HG03045 (cell line): Measurements from ENCODE around the gene MEIS2.
"Not testable (repeated sequence)": the region's sequence is repeated elsewhere in the genome, so short reads cannot be mapped to it uniquely, and the experiment has no call there.

ENCODE experiments used
- ATAC-seq: cut with Tn5 transposase; IDR thresholded peaks from one replicate; pipeline ENCODE4 v1.9.1; 2021; ENCODE audit warnings: mild to moderate bottlenecking, moderate library complexity; ENCODE audit not compliant: unreplicated experiment

The MEIS2 gene

DNA sequence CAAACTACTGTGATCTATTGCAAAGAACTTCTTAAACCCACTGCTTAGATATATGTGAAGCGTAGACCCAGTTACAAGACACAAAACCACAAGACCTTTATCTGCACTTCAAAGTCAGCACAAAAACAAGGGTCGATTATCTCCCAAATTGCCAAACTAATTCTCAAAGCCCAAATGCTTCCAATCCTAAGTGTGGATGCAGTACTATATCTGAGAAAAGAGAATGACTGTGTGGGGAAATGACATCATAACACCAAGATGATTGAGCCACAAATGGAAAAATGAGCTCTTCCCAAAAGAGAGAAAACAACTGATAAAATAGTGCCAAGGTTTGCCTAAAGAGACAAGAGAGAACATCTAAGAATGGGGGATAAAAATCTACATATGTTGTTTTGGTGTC is 86.2 kb downstream of the MEIS2 start:
- ATAC-seq, result no peak

DNA sequence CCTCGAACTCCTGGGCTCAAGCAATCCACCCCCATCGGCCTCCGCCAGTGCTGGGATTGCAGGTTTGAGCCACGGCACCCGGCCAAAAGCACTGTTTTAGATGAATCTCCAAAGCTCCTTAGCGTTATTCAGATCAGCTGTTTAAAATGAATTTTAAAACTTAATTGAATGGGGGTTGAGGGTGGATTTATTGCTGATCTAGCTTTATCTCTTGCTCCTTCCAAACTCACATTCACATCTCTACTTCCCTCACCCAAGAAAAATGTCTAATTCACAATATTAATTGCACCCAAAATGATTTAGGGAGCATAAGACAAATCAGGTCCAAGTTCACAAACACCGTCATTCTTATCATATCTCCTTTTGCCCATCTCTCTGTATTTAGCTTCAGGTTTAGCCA is 89.8 kb downstream of the MEIS2 start:
- no peak for ATAC-seq

DNA sequence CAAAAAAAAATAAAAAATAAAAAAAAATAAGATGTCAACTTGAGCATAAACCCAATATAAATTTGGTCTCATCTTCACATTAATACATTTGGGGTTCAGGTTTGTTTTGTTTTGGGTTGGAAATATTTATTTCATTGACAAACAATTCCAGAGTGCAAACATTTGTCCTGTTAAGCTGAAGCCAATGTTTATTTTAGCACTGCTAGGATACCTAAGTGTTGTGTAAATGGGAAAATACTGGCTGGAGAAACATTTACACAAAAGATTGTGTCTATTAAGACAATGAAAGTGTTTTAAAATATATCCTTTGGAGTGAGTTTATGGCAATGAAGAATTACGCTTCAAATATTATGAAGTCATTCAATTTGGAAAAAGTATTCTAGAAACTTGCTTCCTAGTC is 91.1 kb downstream of the MEIS2 start:
- ATAC-seq, result no peak

DNA sequence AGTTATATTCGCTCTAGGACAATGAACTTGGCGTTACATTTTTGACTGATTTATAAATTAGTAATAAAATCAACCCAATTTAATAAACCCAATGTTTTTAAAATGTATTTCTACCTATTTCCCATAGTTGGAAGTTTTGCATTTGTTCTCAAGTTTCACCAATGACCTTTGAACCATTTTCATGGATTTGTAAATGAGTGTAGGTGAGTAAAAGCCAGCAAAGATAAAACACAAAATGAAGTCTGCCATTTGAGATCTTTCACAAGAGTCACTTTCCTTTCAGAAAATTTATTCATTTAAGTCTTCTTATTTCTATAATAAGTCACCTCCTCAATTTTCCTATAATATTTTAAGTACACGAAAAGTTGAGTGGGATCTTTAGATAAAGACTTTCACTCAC is 92.1 kb downstream of the MEIS2 start:
- ATAC-seq, result no peak

DNA sequence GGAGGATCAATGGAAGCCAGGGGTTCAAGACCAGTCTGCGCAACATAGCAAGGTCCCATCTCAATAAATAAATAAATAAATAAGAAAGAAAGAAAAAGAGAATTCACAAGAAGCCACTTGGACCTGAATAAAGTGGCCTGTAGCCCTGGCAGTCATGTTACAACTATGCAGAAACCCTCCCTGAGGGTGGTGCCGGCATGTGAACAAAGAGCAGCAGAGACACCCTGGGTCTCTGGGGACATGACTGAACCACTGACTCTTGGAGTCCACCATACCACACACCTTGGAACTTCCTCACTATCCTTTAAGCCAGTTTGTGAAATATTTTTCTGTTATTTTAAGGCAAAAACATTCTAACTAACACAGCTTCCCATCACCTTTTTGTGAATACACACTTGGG is 93.0 kb downstream of the MEIS2 start:
- no peak for ATAC-seq

DNA sequence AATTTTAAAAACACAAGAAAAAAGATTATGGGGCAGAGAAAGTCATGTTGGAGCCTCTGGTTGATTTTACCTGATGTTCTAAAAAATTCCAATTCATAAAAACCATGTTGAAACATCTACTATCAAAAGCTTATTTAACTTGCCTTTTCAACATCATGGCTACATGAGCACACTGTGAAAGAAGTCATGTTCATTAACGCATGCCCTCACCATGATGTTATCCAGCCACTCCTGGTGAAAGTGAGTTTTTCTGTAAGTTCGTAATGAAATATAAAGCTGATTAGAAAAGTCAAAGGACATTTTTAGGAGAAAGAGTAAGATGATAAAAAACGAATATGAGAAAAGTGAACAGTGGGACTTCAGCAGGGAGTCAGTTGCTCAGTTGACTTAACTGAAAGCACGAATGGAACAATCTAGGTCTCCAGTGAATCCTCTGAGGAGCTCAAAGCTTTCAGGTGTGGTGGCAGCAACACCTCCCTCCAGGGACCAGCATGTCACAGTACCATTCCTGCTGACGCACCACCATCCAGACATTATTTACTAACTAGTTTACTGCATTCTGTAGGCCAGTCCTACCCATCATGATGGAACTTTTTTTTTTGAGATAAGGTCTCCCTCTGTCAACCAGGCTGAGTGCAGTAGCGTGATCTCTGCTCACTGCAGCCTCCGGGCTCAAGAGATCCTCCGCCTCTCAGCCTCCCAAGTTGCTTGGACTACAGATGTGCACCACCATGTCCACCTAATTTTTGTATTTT is 95.2 kb downstream of the MEIS2 start:
- ATAC-seq, result no peak

DNA sequence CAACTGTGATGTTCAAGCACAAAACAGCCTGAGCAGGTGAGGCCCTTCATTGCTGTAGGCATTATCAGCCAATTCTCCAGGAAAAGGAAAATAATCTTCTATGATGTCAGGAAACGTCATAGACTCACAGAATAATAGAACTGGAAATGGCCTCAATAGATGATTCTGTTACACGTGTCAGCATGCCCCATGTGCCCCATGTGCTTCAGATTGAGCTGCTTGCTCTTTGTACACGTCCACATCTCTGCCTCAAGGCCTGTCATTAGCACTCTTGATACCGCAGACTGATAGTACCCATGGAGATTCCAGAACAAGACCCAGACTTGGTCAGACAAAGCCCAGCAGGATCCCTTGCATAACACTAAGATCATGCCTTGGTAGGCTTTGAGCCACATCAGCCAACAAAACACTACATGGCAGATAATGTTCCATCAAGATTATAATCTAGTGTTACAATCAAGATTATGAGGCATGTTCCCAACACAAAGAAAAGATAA is 95.9 kb downstream of the MEIS2 start:
- ATAC-seq, result no peak

DNA sequence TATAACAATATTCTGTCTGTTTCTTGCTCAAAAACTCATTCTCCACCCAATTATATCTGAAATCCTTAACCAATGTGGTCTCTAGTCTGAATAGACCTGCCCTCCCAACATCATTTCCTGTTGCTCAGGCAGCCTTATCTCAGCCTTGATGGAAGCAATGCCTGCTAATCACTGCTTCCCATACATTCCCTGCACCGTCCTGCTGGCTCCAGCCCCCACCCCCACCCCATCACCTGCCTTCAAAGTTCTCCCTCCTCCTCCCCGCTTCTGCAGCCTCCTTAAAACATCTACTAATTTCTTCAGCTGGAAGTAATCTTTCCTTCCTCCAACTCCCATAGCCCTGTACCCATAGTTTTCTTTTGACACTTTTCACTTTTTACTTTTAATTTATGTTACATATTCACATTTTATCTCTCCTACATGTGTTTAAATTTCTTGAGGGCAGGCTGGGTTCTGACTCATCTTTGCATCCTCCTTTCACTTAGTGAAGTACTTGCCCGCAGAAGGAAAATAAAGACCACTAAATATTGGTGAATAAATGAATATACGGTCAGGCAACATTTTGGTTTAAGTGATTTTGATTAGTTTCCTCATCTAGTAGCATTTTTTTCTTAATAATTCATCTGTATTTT is 98.2 kb downstream of the MEIS2 start:
- no peak for ATAC-seq

DNA sequence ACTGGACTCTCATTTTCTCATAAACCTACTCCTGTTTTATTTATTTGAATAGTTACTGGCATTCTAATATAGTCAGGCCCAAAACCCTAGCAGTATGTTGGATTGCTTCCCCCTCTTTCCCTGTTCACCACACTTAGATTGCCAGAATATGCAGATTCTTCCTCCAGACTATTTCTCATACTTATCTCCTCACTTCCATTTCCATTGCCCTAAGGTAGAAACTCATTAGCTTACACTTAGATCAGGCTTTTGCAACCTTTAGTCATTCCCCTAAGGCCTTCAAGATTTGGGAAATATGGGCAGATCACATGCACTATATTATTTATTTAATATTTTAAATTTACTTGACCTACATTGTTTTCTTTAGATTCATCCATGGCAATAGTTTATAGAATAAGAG is 98.9 kb downstream of the MEIS2 start:
- no peak for ATAC-seq

DNA sequence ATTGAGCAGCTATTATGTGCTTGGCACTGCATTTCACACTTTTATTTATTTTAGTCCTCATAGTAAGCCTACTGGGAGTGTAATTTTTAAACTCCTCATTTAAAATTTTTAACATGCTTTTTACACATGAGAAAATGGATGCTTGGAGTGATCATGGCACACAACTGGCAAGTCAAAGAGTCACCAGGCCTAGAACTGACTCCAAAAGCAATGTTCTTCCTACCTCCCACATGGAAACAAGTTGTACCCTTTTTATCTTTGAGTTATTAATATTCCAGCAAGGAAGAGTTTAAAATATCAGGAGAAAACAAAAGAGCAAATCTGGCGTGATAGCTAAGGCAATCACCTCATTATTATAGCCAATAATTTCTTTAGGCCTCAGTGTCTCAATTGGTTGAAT is 100.6 kb downstream of the MEIS2 start:
- ATAC-seq, result no peak

DNA sequence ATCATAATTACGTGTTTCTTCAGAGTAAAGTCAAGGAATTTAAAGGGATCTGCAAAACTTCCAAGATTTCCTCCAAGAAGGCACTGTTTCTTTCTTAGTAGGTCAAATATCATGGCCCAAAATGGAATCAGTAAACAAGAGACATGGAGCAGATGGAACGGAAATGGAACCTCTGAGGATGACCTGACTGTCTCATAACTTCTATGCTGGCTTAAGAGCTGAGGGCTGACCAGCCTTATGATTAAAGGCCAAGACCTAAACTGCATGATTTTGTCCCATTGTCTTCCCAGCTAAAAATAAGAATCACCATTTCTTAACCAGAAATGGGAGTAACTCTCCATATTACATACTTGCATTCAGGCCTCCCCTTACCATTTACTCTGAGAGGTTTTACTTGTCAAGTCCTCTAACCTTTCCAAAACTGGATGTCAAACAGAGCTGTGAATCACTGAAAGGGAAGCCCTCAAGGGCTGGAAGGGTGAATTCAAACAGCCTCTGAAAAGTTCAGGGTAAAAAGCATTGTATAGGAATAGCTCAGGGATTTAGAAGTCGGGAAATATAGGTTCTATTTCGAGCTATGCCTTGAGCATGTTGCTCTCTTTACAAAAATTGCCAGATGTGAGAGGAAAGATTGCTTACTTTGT is 103.7 kb downstream of the MEIS2 start:
- ATAC-seq, result no peak

DNA sequence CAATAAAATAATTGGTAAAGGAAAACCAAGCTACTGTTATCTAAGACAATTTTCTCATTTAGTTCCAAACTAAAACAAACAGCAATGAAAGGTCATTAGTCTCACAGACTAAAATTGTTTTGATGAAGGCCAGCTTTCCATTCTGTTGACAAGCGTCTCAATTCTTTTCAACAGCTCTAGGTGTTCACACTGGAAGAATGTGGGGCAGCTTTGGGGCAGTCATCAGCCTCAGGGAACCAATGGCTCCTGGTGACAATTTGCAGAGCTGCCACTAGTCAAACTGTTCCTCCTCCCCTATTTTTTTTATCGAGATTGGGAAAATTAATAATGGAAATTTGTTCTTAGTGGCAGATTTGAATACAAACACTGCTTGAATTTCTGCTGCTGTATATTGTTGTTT is 104.2 kb downstream of the MEIS2 start:
- no peak for ATAC-seq

DNA sequence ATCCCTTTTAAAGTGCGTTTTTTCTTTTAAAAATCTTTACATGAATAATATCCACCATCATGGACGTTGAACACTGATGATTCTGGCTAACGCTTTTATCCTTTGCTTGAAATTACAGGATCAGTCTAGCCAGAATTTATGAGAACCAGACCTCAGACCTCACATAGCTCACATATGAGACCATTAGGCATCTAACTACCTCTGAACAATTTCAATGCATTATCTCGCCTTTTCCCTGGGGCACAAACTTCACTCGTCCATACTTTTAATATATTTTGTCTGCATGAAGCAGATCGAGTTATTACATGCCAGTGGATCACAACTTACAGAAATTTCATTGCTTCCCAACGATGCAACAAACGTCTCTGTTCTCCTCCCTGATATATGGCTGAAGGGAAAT is 105.6 kb downstream of the MEIS2 start:
- ATAC-seq, result no peak

DNA sequence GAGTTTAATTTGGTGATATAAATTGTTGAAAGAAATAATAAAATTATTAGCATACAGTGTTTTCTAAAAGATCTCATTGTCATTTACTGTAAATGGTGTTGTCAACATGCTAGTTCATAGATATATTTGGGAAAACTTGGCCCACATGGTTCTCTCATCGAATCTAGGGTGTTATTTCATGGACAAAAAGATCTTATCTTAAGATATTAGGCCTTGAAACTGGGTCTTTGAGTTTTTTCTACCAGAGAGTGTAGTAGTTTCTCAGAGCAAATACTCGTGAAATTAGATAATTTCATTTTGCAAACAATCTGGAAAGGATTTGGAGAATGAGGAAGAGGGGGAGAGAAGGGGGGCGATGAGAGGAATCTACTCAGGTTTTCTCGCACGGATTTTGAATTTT is 107.9 kb downstream of the MEIS2 start:
- no peak for ATAC-seq

DNA sequence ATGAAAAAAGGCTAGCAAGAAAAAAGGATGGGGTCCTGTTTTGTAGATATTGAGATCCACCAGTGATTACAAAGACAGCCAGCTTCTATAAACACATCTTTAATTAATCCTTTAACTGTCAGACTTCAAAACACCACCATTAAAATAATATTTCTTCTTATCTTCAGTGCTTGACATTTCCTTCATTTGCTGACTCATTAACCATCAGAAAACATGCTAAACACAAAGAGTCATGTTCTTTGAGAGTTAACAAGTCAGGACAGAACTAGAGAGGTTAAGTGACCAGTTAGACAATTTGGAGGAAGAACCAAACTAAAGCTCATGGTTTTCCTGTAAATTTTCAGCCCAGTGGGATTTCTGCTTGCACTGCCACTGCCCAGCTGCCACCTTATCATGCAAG is 111.4 kb downstream of the MEIS2 start:
- no peak for ATAC-seq

DNA sequence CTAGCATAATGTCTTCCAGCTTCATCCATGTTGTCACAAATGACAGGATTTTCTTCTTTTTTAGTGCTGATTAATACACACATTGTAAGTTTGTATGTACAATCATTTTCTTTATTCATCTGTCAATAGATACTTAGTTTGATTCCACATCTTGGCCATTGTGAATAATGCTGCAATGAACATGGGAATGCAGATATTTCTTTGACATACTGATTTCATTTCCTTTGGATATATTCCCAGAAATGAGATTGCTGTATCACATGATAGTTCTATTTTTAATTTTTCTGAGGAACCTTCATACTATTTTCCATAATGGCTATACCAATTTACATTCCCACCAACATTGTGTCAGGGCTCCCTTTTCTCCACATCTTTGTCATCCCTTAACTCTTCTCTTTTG is 117.9 kb downstream of the MEIS2 start:
- ATAC-seq, result no peak

DNA sequence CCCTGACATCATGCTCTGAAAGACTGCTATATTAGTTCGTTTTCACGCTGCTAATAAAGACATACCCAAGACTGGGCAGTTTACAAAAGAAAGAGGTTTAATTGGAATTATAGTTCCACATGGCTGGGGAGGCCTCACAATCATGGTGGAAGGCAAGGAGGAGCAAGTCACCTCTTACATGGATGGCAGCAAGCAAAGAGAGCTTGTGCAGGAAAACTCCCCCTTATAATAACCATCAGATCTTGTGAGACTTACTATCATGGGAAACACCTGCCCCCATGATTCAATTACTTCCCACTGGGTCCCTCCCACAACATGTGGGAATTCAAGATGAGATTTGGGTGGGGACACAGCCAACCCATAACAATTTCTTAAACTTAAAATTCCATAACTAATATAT is 120.1 kb downstream of the MEIS2 start:
- not testable (repeated sequence) for ATAC-seq

DNA sequence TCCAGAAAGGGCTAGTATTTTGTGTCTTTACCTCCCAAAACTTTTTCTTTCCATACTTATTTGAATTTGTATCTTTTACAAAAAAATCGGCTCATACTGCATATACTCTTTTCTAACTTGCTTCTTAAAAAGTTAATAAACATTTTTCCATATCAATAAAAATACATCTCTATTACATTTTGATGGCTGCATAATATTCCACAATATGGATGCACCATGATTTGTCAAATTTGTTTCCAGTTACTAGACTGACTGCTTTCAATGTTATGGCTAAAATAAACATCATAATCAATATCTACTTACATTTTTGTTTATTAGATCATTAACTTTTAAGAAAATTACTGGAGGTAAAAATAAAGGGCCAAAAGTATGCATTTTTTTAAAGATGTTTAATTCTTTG is 121.7 kb downstream of the MEIS2 start:
- ATAC-seq, result no peak

DNA sequence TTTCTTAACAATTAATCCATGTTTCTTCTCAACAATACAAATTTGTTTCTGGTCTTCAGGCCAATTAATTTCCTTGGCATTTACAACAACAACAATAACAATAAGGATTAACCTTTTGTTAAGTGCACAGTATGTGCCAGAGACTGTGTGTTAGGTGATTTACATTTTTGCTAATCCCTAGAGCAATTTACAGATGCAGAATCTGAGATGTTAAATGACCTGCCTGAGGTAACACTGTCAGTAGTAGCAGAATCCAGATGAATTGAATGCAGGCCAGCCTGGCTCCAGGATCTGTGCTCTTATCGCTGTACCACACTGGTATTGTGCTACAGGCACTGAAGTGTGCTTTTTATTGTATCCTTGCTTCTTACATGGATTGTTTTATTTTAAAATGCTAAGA is 122.2 kb downstream of the MEIS2 start:
- no peak for ATAC-seq

DNA sequence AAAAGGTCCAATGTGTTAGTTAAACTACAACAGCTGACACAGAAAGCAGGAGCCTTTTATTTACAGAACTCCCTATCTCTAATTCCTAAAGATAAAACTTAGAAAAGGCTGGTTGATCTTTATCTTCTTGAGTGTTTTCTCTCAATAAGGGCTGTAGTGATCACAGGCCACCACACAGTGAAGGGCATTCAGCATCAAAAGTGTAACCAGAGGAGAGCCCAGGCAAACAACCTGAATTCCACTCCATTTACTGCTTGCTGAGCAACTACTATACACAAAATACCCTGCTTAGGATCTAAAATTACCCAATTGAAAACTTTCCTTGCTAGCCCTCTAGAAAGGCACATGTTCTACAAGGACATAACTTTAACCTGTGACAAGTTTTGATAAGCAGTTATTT is 122.7 kb downstream of the MEIS2 start:
- ATAC-seq, result no peak

DNA sequence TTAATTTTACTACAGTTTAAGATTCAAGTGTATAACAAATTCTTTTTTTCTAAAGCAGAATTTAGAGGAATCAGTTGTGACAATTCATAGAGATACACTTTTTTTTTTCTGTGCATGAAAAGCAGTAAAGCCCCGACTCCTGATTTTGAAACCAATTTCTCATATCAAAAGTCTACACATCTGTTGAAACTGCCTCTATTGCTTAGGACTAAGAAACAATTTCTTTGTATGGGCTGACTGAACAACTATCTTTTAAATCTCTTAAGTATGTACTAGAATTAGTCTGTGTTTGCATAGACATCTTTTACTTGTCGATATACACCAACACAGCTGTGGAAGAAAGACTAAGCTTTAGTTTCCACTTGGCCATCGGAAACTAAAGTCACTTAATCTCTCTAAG is 127.6 kb downstream of the MEIS2 start:
- no peak for ATAC-seq

DNA sequence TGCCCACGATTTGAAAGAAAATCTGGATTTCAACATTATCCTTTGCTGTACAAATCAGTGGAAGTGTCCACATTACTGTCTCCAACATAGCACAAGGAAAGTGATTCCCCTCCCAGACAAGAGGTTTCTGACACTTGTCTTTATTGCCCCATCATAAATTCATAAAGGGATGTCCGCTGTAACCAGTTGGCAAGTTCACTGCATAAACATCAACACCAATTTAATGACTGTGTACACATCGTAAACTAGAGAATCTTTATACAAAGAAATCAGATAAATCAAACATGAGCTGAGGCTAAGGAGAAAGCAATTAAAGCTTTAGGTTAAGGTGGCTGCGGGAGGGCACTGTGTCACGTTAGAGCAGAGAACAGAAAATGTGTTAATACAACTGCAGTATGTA is 129.8 kb downstream of the MEIS2 start:
- no peak for ATAC-seq
